ENCODE measurements around the gene DHRSX. TPM values are rescaled to one million over a fixed set of nuclear protein-coding genes. Genes with fewer than 3 reads are reported as not detected.

Gene DHRSX
- total and polyA plus RNA-seq, 7 donors = 12.5 to 25.2 (median 16.1) TPM

GRCh38 chrX:2340991-2341390 is 159.8 kb downstream of the DHRSX start:
- Histone ChIP-seq H3K9me3 (peaks cover 0 to 4% (median 0%) of the 10 kb centered on the region in 4 donors), H3K36me3 (no peaks in the 10 kb centered on the region), H3K27ac (no peak overlapping the region), H3K4me1 (no peaks in the 10 kb centered on the region), H3K4me3 (no peak overlapping the region), H3K27me3 (no peaks in the 10 kb centered on the region)
- DNase-seq = no peak
- 93 to 94% methylated on average over 7 of the region's 7 CpGs for WGBS, 2 donors
- intact Hi-C loops (cut with DNase I) = no loop called here
- no peak for TF ChIP-seq EP300 (IDR thresholded peaks at IDR 0.05)

GRCh38 chrX:2336181-2336580 is 164.6 kb downstream of the DHRSX start:
- 96 to 97% methylated on average over 7 of the region's 7 CpGs for WGBS, 2 donors
- TF ChIP-seq POLR2AphosphoS5 (IDR thresholded peaks at IDR 0.05) (no peak), POLR2A (IDR thresholded peaks at IDR 0.05) (no peak), EP300 (IDR thresholded peaks at IDR 0.05) (no peak)
- TF ChIP-seq, protein P1, sequence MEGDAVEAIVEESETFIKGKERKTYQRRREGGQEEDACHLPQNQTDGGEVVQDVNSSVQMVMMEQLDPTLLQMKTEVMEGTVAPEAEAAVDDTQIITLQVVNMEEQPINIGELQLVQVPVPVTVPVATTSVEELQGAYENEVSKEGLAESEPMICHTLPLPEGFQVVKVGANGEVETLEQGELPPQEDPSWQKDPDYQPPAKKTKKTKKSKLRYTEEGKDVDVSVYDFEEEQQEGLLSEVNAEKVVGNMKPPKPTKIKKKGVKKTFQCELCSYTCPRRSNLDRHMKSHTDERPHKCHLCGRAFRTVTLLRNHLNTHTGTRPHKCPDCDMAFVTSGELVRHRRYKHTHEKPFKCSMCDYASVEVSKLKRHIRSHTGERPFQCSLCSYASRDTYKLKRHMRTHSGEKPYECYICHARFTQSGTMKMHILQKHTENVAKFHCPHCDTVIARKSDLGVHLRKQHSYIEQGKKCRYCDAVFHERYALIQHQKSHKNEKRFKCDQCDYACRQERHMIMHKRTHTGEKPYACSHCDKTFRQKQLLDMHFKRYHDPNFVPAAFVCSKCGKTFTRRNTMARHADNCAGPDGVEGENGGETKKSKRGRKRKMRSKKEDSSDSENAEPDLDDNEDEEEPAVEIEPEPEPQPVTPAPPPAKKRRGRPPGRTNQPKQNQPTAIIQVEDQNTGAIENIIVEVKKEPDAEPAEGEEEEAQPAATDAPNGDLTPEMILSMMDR (IDR thresholded peaks at IDR 0.05) = no peak
- Histone ChIP-seq H3K4me3 (no peak overlapping the region), H3K27ac (no peak overlapping the region), H3K9me3 (no peaks in the 10 kb centered on the region), H3K4me1 (no peaks in the 10 kb centered on the region), H3K36me3 (no peaks in the 10 kb centered on the region), H3K27me3 (no peaks in the 10 kb centered on the region)
- intact Hi-C loops (cut with DNase I) = no loop called here
- DNase-seq = no peak

- DNase-seq = no peak
- TF ChIP-seq, protein P1 (IDR thresholded peaks at IDR 0.05) = no peak
- TF ChIP-seq EP300 (IDR thresholded peaks at IDR 0.05) (no peak), POLR2AphosphoS5 (IDR thresholded peaks at IDR 0.05) (no peak), POLR2A (IDR thresholded peaks at IDR 0.05) (no peak)
- Histone ChIP-seq H3K9me3 (no peaks in the 10 kb centered on the region), H3K36me3 (no peaks in the 10 kb centered on the region), H3K27ac (no peak overlapping the region), H3K27me3 (no peaks in the 10 kb centered on the region), H3K4me1 (no peaks in the 10 kb centered on the region), H3K4me3 (no peak overlapping the region)
- intact Hi-C loops (cut with DNase I) = no loop called here
- 92 to 97% methylated on average over 9 of the region's 9 CpGs for WGBS, 2 donors
Measured at GRCh38 chrX:2334237-2334636, 166.5 kb downstream of the DHRSX start.

GRCh38 chrX:2332252-2332651 is 168.5 kb downstream of the DHRSX start:
- no peak overlapping the region for H3K4me3 ChIP-seq
- TF ChIP-seq POLR2A (IDR thresholded peaks at IDR 0.05) = no peak
- no peak for TF ChIP-seq POLR2AphosphoS5 (IDR thresholded peaks at IDR 0.05)
- H3K27me3 ChIP-seq = no peaks in the 10 kb centered on the region
- no peak for DNase-seq
- intact Hi-C loops (cut with DNase I) = no loop called here
- 79 to 85% methylated on average over 4 of the region's 4 CpGs for WGBS, 2 donors
- no peaks in the 10 kb centered on the region for H3K4me1 ChIP-seq
- H3K27ac ChIP-seq = no peak overlapping the region
- H3K9me3 ChIP-seq = no peaks in the 10 kb centered on the region
- H3K36me3 ChIP-seq = no peaks in the 10 kb centered on the region

DNA sequence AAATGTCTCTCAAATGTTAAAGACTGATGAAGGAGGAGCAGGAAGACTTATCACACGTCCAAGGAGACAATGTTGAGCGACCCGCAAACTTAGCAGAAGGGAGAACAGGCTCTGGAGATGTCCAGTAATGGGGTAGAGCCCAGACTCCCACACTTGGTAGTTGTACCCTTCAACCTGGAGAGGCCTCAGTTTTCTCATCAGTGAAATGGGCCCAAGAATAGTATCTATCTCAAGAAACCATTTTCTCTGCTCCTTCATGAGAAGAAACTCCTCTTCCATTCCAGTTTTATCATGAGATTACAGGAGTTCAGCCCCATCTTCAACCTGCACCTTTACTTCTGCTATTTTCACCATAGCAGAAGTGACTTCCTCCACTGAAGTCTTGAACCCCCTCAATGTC is 169.9 kb downstream of the DHRSX start:
- no peak for DNase-seq
- 93% methylated on average over 3 of the region's 3 CpGs for WGBS, 2 donors
- no peak for TF ChIP-seq POLR2AphosphoS5 (IDR thresholded peaks at IDR 0.05)
- TF ChIP-seq POLR2A (IDR thresholded peaks at IDR 0.05) = no peak
- TF ChIP-seq, protein P1 (IDR thresholded peaks at IDR 0.05) = no peak
- TF ChIP-seq EP300 (IDR thresholded peaks at IDR 0.05) = no peak
- Histone ChIP-seq H3K36me3 (no peaks in the 10 kb centered on the region), H3K4me3 (no peak overlapping the region), H3K27me3 (no peaks in the 10 kb centered on the region), H3K27ac (no peak overlapping the region), H3K9me3 (no peaks in the 10 kb centered on the region), H3K4me1 (no peaks in the 10 kb centered on the region)
- intact Hi-C loops (cut with DNase I) = no loop called here

GRCh38 chrX:2330487-2330886 is 170.3 kb downstream of the DHRSX start:
- Histone ChIP-seq H3K36me3 (no peaks in the 10 kb centered on the region), H3K9me3 (no peaks in the 10 kb centered on the region), H3K27ac (no peak overlapping the region), H3K4me3 (no peak overlapping the region), H3K27me3 (no peaks in the 10 kb centered on the region), H3K4me1 (no peaks in the 10 kb centered on the region)
- TF ChIP-seq POLR2AphosphoS5 (IDR thresholded peaks at IDR 0.05) = no peak
- TF ChIP-seq, protein P1 (IDR thresholded peaks at IDR 0.05) = no peak
- no peak for TF ChIP-seq POLR2A (IDR thresholded peaks at IDR 0.05)
- TF ChIP-seq EP300 (IDR thresholded peaks at IDR 0.05) = no peak
- 73 to 78% methylated on average over 2 of the region's 2 CpGs for WGBS, 2 donors
- intact Hi-C loops (cut with DNase I) = no loop called here
- no peak for DNase-seq
